Heart right ventricle (tissue), 16 donors: Measurements from ENCODE around the gene IL4. TPM values are rescaled to one million over a fixed set of nuclear protein-coding genes. Genes with fewer than 3 reads are reported as not detected.

ENCODE experiments used
- ATAC-seq, 8 donors: fragments of 200-7000 bp; cut with Tn5 transposase; one replicate each; pipeline ENCODE4 v1.9.1; 2020; ENCODE audit warnings: mild to moderate bottlenecking in 8 of 8, moderate library complexity in 8 of 8, moderate number of reproducible peaks in 1 of 8
- DNase-seq, 2 donors: peaks; one replicate each; pipeline ENCODE4 v3.0.0-alpha.2; 2020
- H3K27ac ChIP-seq, 10 donors: fragments of 200-600 bp; sonication (generic) in 2 of 10; one replicate each; pipeline versions ENCODE4 v1.5.0 to v1.8.0; 2020 to 2022; ENCODE audit warnings: mild to moderate bottlenecking in 3 of 10
- H3K27me3 ChIP-seq, 7 donors: fragments of 200-600 bp; one replicate each; pipeline ENCODE4 v1.8.0; 2021 to 2022; ENCODE audit warnings: mild to moderate bottlenecking in 2 of 7
- H3K36me3 ChIP-seq, 9 donors: fragments of 200-600 bp; sonication (generic) in 1 of 9; one replicate each; pipeline versions ENCODE4 v1.5.0 to v1.8.0; 2020 to 2022; ENCODE audit warnings: mild to moderate bottlenecking in 2 of 9
- H3K4me1 ChIP-seq, 9 donors: fragments of 200-600 bp; sonication (generic) in 1 of 9; one replicate each; pipeline versions ENCODE4 v1.5.0 to v1.8.0; 2020 to 2022; ENCODE audit warnings: mild to moderate bottlenecking in 4 of 9
- H3K4me3 ChIP-seq, 10 donors: fragments of 200-600 bp; sonication (generic) in 2 of 10; one replicate each; pipeline versions ENCODE4 v1.5.0 to v1.8.0; 2020 to 2022; ENCODE audit warnings: mild to moderate bottlenecking in 7 of 10, moderate library complexity in 2 of 10
- H3K9me3 ChIP-seq, 11 donors: fragments of 200-600 bp in 10 of 11; sonication (generic) in 2 of 11; one replicate each; pipeline versions ENCODE4 v1.5.0 to v1.8.0; 2013 to 2022; ENCODE audit warnings: mild to moderate bottlenecking in 2 of 11, control low read depth in 1 of 11, moderate library complexity in 1 of 11
- CTCF ChIP-seq, 9 donors: fragments of 200-600 bp; sonication (generic) in 2 of 9; IDR thresholded peaks; one replicate each; pipeline versions ENCODE4 v1.5.0 to v1.8.0; 2021 to 2022; ENCODE audit warnings: antibody characterized with exemption in 9 of 9, mild to moderate bottlenecking in 5 of 9, moderate library complexity in 1 of 9
- WGBS, 2 donors: extraction: QIAGEN DNeasy Blood & Tissue Kit; methylation state at CpG; one replicate each; pipeline ENCODE4 v1.1.7; 2013; ENCODE audit warnings: inconsistent platforms in 1 of 2; 5-methylcytosine and 5-hydroxymethylcytosine counted together
- intact Hi-C, 10 donors: fragments of 100-400 bp; cut with DNase I; formaldehyde crosslinking; loops; one replicate each; pipeline versions ENCODE4 v1.11.1 to v1.14.2; 2022
- polyA plus RNA-seq, 2 donors: library from polyadenylated mRNA; stranded (reverse); fragments of 200-250 nt; gene quantifications; one replicate each; pipeline ENCODE4 v1.2.3, GENCODE V29; 2013
- total RNA-seq, 10 donors: library from RNA; stranded (reverse); fragmentation: NEBNext Ultra II Directional in 3 of 10; extraction: Animal tissue kit (Norgen Biotek cat#: 25700) in 3 of 10; gene quantifications; one replicate each; pipeline versions ENCODE4 v1.2.1 to v1.2.4, GENCODE V29; 2021 to 2023
- donor health status: Arrhythmogenic right ventricular cardiomyopathy.
- donor health status: ischemic (EF 13 %, LVEDD 7.1; RV severe dilation, severe dysfunction).
- donor health status: healthy with polysubstance abuse.
- donor health status: DM: no; HTN: yes; CAD: no.
- donor health status: DM: no; HTN: no; CAD: no.
- donor health status: ischemic (EF 25% LVEDD 6.9; RV normal size, moderate dysfunction).
- donor health status: ischemic (EF 25% LVEDD 5.7; RV mildly dilated, moderate dysfunction).
- donor health status: healthy.
- donor health status: DM: yes; HTN: yes; CAD: no.
- donor health status: Ischemic cardiomyopathy.
- donor health status: ischemic (EF 35%, LVEDD 5.7; RV mildly dilated, moderate dysfunction).
- donor health status: nonischemic (EF 11% LVEDD 7.7; RV severe dilation, severe dysfunction).
- donor health status: DM: yes; HTN: yes; CAD: no.
- donor health status: PGD.
- donor health status: ischemic (EF 29% LVEDD 5.4; RV normal size, mild dysfunction).
- donor health status: nonischemic (EF 23%, LVEDD 6.1; RV moderate dilation, normal function).

IL4 gene
- total and polyA plus RNA-seq, 12 donors = not detected

DNA sequence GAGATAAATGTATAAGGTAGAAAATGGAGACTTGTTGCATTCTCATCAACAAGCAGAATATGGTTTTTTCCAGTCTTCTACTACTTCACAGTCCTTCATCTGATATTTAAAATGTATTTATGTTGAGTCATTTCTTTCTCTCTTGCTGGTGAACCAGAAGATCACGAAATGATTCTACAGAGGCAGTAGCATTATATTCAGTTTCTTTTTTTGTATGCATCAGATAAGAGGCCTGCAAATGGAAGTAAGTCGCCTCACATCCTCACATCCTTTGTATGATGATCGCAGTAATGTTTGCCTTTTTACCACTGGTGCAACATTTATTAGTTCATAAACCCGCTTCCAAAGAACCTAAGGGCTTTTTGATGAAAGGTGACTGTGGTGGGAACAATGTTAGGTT lies 37.9 kb upstream of the IL4 start:
- intact Hi-C loops = no loop called here
- 89 to 91% methylated on average over 4 of the region's 4 CpGs for WGBS, 2 donors
- ATAC-seq = no peak
- no peak overlapping the region for H3K27ac ChIP-seq
- no peak for DNase-seq
- H3K9me3 ChIP-seq = no peaks in the 10 kb centered on the region
- H3K36me3 ChIP-seq = peaks cover 0 to 76% (median 28%) of the 10 kb centered on the region in 9 donors
- H3K4me3 ChIP-seq = no peak overlapping the region
- no peaks in the 10 kb centered on the region for H3K4me1 ChIP-seq
- no peak for TF ChIP-seq CTCF (IDR thresholded peaks at IDR 0.05)
- no peaks in the 10 kb centered on the region for H3K27me3 ChIP-seq

GRCh38 chr5:132637241-132637640 lies 36.5 kb upstream of the IL4 start:
- WGBS, 2 donors = 91 to 98% methylated on average over 4 of the region's 4 CpGs
- intact Hi-C loops = no loop called here
- ATAC-seq (no peak), DNase-seq (no peak)
- Histone ChIP-seq H3K27ac (no peak overlapping the region), H3K27me3 (no peaks in the 10 kb centered on the region), H3K9me3 (no peaks in the 10 kb centered on the region), H3K4me1 (no peaks in the 10 kb centered on the region), H3K4me3 (no peak overlapping the region), H3K36me3 (peaks cover 0 to 89% (median 37%) of the 10 kb centered on the region in 9 donors)
- no peak for TF ChIP-seq CTCF (IDR thresholded peaks at IDR 0.05)

DNA sequence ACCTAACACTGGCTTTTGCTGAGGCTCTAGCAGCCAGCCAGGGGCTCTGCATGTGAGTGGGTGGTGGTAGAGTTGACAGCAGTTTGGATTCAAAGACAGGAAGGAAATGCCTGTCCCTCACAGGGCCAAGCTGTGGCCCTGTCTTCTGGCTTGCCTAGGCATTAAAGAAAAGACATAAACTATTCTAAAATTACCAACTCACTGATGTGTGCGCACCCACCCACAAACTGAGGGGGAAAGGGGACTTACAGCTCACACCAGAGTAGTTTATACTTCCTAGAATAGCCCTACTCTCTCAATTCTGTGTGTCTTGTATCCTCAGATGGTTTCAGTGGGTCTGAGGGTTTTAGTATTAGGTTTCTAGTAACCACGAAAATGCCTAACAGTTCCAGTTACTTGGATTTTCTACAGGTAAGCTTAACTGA lies 34.1 kb upstream of the IL4 start:
- peaks cover 0 to 84% (median 48%) of the 10 kb centered on the region in 9 donors for H3K36me3 ChIP-seq
- H3K9me3 ChIP-seq = no peaks in the 10 kb centered on the region
- DNase-seq (no peak), ATAC-seq (no peak)
- intact Hi-C loops = no loop called here
- H3K27ac ChIP-seq = no peak overlapping the region
- WGBS, 2 donors = 87 to 91% methylated on average over 2 of the region's 2 CpGs
- H3K4me3 ChIP-seq = no peak overlapping the region
- H3K27me3 ChIP-seq = no peaks in the 10 kb centered on the region
- no peak for TF ChIP-seq CTCF (IDR thresholded peaks at IDR 0.05)
- H3K4me1 ChIP-seq = no peaks in the 10 kb centered on the region

GRCh38 chr5:132640613-132641012 lies 33.2 kb upstream of the IL4 start:
- no peak overlapping the region for H3K4me3 ChIP-seq
- no peak overlapping the region for H3K27ac ChIP-seq
- no peak for TF ChIP-seq CTCF (IDR thresholded peaks at IDR 0.05)
- 93 to 98% methylated on average over 4 of the region's 4 CpGs for WGBS, 2 donors
- H3K9me3 ChIP-seq = no peaks in the 10 kb centered on the region
- DNase-seq = no peak
- intact Hi-C loops = no loop called here
- ATAC-seq = no peak
- no peaks in the 10 kb centered on the region for H3K27me3 ChIP-seq
- peaks cover 0 to 86% (median 48%) of the 10 kb centered on the region in 9 donors for H3K36me3 ChIP-seq
- H3K4me1 ChIP-seq = no peaks in the 10 kb centered on the region
